Activated naive CD8-positive, alpha-beta T cell treated with anti-CD3 and anti-CD28 coated beads, Interleukin-2, amount 50 U/mL, for 16 hours (primary cell): ENCODE results near the gene SYT2.

Experiments used
- DNase-seq: peaks from one replicate; pipeline ENCODE4 v3.0.0-alpha.2; 2020; ENCODE audit warnings: low read depth, low spot score

The SYT2 gene

DNA sequence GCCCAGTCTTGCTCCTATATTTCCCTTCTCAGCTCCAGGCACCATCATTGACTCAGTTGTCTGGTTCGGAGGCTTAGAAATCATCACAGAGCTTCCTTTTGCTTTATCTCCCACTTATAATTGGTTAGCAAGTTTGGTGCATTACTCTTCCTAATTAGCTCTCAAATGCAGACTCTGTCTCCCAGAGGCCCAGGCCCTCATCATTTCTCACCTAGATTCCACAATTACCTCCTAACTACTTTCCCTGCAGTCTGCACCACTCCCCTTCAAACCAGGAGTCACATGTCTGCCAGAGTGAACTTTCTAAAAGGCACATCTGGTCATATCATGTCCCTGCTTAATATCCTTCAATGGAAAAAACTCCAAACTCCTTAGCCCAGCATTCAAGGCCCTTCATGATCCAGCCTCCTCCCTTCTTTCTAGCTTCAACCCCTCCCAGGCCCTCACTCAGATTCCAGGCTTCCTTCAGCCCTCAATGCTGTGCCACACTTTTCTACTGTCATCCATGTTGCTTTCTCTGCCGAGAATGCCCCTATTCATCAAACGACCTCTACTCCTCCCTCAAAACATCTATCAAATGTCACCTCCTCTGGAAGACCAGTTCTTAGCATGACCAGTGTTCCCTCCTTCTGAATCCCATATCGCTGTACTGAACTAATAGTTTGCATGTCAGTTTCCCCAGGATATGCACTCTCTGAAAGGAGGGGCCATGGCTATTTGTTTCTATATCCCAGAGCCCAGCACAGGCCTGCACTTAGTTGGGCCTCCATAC lies 30.7 kb downstream of the SYT2 start:
- DNase-seq, result no peak

DNA sequence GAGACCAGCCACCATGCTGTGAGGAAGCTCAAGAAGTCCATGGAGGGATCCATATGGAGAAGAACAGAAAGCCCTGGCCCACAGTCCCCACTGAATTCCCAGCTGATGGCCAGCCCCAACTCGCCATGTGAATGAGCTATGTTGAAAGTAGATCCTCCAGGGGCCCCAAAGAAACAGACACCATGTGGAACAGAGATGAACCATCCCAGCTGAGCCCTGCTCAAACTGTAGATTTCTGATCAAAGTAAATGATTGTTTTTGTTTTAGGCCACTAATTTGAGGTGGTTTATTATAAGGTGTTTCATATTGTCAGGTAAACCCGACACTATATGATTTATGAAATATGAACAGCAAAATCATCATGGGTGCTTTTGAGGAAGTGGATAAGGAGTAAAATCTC lies 32.8 kb downstream of the SYT2 start:
- no peak for DNase-seq

DNA sequence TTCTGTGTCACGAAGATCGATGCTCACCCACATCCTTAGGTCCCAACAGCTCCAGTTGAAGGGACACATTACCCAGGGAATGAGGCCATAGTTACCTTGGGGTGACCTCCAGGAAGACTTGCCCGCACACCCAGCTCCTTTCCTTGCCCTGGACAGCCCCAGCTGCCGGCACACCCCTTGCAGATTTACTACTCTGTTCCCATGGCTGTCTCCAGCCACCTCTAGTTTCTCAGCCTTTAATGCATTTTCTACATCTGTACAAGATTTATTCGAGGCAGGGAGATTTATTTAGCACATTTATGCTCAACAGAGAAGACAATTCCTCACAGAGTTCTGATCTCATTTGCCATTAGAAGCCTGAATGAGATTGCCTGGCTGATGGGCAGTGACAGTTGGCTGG lies 36.7 kb downstream of the SYT2 start:
- DNase-seq, result no peak

DNA sequence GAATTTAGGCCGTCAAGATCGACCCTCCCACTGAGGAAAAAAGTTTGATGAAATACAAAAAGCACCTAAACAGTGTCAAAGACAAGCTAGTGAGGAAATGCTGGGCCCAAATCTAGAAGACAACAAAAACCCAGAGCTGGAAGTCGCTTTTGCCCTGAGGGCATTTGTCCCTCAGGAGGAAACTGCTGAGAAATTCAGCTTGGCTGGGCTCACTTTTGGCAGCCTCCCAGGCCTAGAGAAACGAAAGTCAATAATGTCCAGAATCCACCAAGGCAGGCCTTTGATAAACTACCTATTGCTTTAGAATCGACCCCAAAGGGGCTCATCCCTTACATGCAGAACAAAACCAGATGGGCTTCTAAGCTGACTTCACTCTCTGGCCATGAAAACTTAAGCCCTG lies 38.9 kb downstream of the SYT2 start:
- DNase-seq, result no peak

DNA sequence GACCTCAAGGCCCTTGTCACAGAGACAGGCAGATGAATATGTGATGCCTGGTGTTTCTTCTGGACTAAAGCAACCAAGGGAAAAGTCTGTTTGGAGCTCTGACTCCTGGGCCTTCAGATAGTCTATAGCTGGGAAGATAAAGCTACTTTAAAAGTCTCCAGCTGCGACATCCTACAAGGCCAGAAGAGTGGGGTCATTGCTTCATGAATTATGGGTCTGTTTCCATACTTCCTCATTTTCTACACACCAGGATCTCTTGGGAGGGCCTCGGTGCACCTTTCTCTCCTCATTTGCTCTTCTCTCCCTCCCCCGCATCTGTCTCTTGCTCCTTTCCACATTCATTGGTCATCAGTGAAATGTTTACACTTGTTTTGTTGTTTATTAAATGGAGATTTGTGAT lies 44.8 kb downstream of the SYT2 start:
- DNase-seq, result no peak

DNA sequence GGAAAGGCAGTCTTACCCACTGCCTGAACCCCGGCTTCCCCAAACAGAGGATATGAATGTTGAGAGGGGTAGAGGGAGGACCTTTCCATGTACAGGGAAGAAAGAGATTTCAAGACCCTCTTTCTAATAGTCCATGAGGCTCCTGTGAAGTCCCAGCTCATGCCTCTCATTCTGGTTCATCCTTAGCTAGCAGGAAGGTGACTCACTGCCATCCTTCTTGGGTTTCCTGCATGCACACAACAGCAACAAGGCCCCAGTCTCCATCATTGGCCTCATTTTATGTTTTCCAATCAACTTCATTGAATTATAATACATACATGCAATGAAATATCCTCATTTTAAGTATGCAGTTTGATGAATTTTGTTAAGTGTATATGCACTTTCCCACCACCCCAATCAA lies 46.2 kb downstream of the SYT2 start:
- no peak for DNase-seq

DNA sequence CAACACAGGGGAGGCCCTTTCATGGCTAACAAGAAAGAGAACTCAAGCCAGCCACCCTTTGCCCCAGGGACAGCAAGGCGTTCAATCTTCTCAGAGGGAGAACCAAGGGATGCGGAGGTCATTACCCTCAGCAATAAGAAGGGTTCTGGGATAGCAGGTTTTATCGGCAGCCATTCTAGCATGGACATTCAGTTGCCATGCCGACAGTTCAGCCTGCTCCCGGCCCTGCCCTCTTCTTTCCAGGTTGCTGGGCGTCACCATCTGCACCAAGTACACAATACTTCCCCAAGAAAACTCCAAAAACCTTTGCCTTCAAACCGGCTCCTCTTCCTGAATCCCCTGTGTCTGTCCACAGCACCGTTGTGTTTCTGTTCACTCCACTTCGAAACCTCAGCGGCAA lies 47.1 kb downstream of the SYT2 start:
- DNase-seq, result no peak

DNA sequence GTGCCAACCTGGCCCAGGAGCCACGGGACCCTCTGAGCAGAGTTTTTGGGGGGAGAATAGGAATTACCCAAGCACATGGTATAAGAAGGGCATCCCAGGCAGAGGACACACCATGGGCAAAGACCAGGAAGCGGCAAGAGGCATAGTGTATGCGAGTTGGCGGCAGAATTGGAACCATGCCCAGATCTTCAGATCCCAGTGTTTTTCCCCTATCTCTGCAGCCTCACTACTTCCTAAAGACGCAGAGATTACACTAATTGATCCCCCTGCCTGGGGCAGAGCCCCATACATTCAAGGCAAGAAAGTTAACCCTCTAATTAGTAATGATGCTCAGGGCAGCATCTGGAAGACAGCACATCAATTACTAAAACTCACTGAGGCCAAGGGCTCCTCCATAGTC lies 48.2 kb downstream of the SYT2 start:
- no peak for DNase-seq

DNA sequence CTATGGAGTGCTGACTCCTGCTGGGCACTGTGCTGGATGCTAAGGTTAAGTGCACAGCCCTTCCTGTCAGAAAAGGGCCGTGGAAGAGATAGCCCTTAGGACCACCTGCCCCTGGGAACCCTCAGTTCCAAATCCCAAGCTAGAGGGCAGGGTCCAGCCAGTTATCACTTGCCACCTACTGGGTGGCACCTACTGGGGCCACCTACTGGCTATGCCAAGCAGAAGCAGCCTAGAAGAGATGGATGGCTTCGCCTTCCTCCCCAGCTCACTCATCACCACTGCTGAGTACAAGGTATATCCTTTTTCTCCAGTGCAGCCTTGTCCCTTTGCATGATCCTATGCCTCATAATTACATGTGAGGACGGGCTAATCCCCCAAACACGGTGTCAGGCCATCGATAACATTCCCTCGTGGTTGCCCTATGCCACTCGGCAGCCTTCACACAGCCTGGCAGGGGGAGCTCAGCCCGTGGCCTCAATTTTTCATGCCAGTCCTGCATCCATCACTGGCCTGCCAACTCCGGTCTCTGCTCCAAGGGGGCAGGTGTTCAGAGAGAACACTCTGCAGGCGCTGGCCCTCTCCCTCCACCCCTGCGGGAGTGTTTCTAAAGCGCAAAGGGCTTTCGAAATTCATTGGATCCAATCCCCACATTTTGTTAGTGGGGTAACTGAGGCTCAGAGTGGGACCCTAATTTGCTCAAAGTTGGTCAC lies 49.0 kb downstream of the SYT2 start:
- DNase-seq, result no peak

DNA sequence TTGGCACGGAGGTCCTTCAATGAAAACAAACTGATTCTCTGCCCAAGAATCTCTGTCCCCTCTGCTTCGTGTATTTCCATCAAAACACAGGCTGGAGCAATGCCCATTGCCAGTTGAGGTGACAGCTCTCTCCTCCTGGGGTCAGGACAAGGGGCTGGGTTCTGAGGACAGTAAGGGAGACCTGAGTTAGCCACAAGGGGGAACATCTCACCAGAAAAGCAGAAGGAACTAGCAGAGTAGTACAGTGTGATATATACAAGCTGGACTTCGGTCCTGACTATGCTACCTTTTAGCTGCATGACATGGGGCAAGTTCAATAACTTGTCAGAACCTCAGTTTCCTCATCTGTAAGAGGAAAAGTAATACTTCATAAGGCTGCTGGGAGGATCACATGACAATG lies 50.3 kb downstream of the SYT2 start:
- DNase-seq, result no peak

DNA sequence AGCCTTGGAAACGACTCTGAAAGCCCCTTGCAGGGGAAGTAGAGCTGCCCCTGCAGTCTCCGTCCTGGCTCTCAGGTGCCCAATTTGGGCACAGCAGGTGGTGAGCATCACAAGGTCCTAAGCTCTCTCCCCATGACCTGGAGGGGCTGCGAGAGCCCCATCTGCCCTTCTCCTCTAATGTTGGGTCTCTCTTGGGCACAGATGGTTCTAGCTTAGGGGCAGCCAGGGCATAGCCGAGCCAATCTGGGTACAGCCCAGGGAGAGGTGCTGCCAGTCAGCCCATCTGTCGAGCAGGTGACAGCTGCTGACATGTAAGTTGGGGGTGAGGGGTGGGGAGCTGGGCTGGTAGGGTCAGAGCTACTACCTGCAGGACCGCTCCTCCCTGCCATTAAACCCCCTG lies 50.7 kb downstream of the SYT2 start:
- DNase-seq, result no peak

DNA sequence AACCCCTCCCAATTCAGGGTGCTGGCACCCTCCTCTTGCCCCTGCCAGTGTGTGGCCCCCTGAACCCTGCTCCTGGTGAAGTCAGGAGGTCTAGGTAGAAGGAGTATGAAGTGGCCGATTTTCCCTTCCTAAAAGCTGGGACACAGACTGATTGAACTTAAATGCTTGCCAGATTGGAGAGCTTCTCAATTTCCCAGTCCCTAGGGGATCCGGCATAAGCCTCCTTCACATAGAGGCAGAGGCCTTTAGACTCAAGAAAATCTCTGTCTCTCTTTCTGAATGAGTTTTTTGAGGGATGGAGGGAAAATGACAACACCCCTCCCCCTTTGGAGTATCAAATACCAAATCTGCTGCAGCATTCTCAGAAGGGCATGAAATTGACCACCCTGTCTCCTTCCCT lies 51.5 kb downstream of the SYT2 start:
- no peak for DNase-seq

DNA sequence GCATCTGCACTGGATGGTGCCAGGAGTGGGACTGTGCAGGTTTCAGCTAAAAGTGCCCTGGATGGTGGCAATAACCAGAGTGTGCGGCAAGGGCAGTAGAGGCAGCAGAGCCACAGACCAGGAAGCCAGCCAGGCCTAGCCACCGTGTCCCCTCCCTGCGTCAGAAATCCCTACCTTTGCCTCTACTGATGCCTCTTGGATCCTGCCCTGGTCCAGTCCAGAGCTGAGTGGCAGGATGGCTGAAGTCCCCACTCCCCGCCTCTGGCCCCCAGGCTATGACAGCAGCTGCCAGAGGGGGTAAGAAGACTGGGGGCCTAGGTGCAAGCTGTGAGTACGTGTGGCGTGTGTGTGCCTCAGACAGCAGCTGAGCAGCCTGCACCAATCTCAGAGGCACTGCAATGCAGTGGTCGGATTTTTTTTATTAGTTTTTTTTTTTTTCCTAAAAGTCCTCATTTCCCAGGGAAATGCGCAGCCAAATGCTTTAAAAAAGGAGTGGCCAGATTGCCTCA lies 51.9 kb downstream of the SYT2 start:
- no peak for DNase-seq

DNA sequence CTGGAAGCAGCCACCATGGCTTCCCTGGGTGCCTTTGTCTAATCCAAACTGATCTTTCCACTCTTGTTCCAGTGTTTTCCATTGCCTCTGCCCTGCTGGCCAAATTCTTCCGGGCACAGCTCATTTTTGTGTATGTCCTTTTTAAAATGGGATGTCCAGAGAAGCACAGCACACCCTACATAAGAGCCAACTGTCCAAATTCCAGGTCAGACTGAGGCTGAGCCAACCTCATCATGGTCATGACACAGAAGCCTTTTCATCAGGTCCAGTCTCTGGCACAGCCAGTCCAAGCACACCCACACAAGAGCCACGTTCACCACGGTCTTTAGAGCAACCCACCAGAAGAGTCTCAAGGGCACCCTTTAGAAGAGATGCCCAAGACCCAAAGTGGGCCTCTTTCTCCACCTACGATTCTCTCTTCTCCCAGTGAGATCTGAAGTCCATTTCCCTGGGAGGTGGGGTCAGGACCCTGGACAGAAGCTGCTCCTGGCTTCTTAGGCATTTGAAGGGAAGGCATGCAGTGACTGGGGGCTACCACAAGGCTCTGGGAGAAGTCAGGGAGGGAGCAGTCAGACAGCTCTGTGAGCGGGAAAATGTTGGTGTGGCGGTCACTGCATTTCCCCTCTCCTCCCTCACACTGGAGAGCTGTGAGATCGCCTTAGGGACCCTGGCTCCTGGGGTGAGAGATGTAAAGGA lies 53.2 kb downstream of the SYT2 start:
- no peak for DNase-seq

DNA sequence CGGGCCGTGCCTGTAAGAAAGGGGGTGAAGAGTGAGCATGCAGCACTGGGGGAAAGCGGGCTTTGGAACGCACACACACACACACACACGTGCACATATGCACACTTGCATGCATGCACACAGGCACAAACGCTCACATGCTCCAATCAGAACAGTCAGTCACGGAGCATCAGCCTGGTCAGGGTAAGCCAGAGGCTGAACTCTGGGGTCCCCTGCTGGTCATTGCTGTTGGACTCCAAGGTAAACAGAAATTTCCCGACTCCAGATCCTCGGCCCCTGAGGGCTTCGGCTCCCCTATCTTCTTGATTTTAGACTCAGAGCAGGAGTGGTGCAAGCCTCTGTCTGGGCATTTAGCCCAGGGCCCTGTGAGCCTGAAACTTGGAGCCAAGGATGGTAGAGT lies 54.2 kb downstream of the SYT2 start:
- DNase-seq, result no peak

DNA sequence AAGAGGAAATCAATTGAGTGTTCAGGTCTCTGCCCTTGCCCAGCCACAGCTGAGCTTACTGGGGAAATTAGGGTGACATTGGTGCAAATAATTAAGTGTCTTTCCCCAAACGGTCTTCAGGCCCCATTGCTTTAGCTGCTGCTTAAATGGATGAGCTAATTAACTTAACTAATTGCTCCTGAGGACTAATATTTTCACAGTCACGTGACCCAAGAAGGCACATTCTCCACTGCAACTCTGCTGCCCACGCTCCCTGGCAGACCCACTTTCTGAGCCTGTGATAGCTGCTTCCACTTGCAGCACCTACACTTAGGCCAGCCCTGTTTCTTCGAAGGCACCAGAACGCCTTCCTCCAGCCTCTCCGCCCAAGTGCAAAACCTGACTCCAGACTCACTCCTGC lies 56.2 kb downstream of the SYT2 start:
- no peak for DNase-seq

DNA sequence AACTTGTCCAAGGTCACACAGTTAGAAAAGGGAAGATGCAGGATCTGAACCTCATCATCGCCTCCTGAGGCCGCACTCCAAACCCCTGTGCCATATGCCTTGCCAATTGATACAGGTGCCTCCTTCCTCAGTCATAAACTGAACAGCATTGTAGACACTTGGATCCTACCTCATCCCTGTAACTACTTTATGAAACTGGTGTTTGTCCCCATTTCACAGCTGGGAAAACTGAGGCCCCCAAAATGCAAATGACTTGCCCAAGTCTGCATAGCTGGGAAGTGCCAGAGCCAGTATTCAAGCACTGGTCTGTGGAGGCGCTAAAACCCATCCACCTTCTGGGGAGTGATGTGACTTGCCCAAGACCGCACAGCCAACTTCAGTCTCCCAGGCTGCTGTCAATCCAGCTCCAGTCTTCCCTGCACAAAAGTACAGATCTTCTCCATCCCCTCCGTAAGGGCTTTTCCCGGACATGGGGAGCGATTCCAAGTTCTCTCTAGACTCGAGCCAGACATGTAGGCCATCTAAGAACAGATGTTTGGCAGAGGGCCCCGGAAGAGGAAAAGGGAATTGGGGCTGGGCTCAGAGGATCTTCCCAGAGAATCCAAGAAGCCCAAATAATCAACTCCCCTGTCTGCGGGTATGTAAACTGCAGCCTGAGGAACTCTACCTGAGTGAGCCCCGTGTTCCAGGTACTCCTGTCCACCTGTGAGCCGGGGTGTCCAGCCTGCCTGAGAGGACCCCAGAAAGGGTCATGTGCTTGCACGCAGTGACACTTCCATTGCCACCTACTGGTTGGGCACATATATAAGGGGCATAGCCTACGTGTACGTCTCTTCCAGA lies 60.5 kb downstream of the SYT2 start:
- no peak for DNase-seq

DNA sequence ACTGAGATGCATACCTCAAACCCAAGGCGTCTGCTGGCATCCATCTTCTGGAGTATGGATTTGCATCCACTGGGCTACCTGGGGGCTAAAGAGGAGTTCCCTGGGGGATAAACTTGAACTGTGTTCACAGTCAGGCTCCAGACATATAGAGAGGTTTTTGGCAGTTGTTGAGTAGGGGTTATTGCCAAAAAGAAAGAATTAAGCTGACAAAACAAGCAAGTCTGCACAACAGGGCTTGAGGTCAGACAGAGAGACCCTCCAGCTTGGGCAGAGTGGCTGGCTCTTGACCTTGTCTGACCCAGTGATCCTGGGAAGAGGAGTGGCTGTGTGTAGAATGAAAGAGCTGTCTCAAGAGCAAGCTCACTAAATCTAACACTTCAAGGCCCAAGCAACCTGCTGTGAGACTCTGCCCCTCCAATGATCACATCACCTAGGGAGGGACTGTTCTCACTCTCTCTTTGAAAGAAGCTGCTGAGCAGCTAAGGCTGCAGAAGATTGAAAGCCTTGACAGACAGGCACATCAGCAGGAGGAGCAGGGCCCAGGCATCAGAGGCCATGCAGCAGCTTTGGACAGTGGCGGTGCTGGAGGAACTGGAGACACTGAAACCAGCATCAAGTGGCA lies 61.5 kb downstream of the SYT2 start:
- no peak for DNase-seq

DNA sequence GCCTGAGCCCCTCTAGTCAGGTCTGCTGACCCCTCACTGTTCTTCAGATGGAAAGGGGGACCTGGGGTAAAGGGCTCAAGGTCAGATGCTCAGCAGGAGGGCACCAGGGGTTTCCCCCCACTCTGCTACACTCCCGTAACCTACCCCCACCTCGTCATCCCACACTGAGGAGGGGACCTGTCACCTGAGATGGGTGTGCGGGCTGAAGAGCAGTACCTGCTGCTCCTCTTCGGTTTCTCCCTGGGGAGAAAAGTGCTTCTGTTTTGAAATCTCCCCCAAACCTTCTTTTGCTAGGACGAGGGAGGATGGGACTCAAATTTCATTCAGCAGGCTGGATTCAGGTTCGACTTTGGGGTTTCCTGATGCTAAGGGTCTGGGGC lies 65.2 kb downstream of the SYT2 start:
- no peak for DNase-seq

DNA sequence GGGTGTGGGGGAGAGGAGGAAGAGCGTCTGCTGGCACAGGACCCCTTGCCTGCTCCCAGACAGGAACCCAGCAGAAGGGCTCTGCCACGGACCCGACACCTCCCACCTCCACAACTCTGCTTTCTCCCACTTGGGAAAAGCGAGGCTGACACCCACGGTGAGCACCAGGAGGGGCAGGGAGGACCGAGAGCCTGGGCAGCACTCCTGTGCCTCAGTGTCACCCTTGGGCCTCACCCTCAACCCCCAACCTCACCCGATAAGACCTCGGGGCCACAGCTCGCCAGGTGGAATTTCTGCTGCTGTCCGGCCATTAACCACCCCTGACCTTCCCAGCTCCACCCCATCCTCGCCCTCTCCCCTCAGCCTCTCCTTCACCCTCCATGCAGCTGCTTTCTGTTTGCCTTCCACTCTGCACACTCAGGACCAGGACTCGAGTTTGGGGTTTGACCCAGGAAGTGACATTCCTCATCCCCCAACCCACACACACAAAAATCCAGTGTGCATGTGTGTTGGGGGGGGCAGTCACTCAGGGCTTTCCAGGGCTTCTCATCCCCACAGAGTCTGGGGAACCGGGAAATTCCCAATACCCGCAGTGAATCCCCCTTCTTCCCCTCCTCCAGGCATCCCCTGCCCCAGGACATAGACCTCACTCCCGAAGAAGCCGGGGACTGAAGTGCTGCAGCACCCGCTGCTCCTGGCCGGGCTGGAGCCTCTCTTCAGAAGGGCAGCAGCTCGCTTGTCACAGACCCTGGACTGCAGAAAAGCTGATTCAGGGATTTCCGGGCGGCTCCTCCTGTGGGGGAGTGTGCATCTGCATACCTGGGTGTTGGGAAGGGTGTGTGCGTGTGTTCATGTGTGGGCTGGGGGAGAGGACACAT lies 65.8 kb downstream of the SYT2 start:
- DNase-seq, result no peak
